ENCODE data around the gene RAB11FIP2. TPM values are rescaled to one million over a fixed set of nuclear protein-coding genes. Genes with fewer than 3 reads are reported as not detected.

The RAB11FIP2 gene
- polyA plus RNA-seq, 3 donors from 2014 or later = 3.2 to 10.4 (median 5.2) TPM

DNA sequence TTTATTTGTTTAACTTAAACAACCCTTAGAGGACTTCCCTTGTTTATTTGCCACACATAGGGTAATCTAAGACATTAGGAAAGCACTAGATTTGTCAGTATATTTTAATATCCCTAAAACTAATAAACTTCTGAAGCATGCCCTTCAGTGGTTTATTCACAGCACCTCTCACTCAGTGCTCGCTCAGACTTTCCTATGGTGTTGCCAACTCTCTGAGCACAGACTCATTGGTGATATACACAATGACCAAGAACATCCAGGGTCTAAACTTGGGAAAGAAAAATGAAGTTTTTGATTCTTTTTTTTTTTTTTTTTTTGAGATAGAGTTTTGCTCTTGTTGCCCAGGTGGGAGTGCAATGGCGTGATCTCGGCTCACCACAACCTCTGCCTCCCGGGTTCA is 82.2 kb downstream of the RAB11FIP2 start:
- Mint-ChIP-seq H3K9me3 (peaks cover 0 to 2% (median 0%) of the 10 kb centered on the region in 6 donors), H3K4me3 (no peak overlapping the region), H3K36me3 (no peaks in the 10 kb centered on the region), H3K27ac (no peak overlapping the region), H3K4me1 (no peaks in the 10 kb centered on the region), H3K27me3 (ENCODE audit: low read depth in 3 of 3) (peaks cover 0 to 13% (median 4%) of the 10 kb centered on the region in 3 donors)
- no peak for DNase-seq

DNA sequence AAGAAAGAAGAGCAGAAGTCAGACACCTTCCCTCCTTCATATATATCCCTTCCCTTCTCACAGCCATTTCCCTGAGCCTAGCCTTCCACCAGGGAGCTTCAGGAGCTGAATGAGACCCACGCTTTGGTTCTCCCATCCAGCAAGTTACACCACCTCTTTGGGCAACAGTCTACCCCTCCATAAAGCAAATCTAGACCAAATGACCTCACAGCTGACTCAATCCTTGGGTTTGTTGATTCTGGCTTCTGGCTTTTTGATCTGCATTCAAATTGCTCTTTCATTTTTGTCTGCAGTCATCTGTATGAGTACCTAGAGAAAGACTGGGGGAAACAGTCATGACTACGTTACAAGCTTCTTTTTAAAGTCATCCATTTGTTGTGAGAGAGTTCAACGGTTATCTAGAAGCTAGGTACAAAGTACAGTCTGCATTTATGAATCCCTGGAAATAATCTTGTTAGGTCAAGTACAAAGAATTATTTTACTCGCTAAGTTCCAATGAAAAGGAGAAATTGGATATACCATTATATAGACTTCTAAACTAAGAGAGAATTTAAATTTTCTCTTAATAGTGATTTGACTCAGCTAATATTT is 86.3 kb downstream of the RAB11FIP2 start:
- H3K27me3 Mint-ChIP-seq (ENCODE audit: low read depth in 3 of 3) = peaks cover 4 to 6% (median 4%) of the 10 kb centered on the region in 3 donors

DNA sequence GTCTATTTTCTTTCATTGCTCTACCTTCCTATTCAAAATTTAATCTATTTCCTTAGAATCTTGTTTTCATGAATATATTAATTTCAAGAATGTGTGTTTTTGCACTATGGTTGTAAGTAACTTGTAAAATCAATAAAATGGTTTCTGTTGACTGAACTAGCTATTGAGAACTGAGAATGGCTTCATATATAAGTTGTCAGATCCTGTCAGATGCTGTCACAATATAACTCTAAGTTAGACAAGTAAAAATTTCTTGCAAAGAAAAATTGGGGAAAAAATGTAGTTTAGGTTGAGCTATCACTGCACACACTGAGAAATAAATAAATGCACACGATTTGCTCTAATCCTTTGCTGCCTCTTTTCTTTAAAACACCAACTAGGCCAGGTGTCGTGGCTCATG is 89.8 kb downstream of the RAB11FIP2 start:
- DNase-seq = no peak
- H3K36me3 Mint-ChIP-seq = no peaks in the 10 kb centered on the region
- peaks cover 4 to 12% (median 4%) of the 10 kb centered on the region in 3 donors for H3K27me3 Mint-ChIP-seq (ENCODE audit: low read depth in 3 of 3)
- no peaks in the 10 kb centered on the region for H3K4me1 Mint-ChIP-seq
- no peak overlapping the region for H3K27ac Mint-ChIP-seq
- peaks cover 0 to 8% (median 0%) of the 10 kb centered on the region in 6 donors for H3K9me3 Mint-ChIP-seq
- H3K4me3 Mint-ChIP-seq = no peak overlapping the region

More for the DNA sequence above, 86.3 kb downstream of the RAB11FIP2 start:
- H3K9me3 Mint-ChIP-seq = peaks cover 0 to 7% (median 0%) of the 10 kb centered on the region in 6 donors
- H3K27ac Mint-ChIP-seq = no peak overlapping the region
- no peaks in the 10 kb centered on the region for H3K36me3 Mint-ChIP-seq
- no peaks in the 10 kb centered on the region for H3K4me1 Mint-ChIP-seq
- no peak for DNase-seq
- H3K4me3 Mint-ChIP-seq = no peak overlapping the region

DNA sequence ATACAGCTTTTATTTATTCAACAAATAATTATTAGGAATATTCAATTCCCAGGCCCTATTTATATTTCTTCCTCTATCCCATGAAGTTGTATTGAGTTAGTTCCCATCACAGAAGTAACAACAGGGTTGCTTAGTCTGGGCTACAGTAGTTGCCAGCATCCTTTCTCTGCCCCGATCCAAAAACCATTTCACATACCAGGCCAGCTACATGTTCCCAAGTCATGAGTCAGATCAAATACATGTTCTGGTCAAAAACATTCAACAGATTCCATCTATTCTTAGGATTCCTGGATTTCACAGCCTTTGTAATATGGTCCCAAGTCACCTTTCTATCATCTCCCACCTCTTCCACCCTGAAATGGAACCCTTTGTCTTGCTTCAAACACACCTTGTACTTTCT is 91.6 kb downstream of the RAB11FIP2 start:
- Mint-ChIP-seq H3K4me1 (no peaks in the 10 kb centered on the region), H3K36me3 (no peaks in the 10 kb centered on the region), H3K27me3 (ENCODE audit: low read depth in 3 of 3) (peaks cover 4 to 15% (median 5%) of the 10 kb centered on the region in 3 donors), H3K4me3 (no peak overlapping the region), H3K27ac (no peak overlapping the region), H3K9me3 (peaks cover 0 to 8% (median 0%) of the 10 kb centered on the region in 6 donors)
- DNase-seq = no peak

Data from immature natural killer cell (primary cell).